Limb (tissue), 2 donors: Measurements from ENCODE around the gene DNAH10.

Experiments
- DNase-seq, 2 donors: peaks; one replicate each; pipeline ENCODE4 v3.0.0-alpha.2; 2016; ENCODE audit errors: extremely low spot score in 2 of 2

DNAH10 gene

DNA sequence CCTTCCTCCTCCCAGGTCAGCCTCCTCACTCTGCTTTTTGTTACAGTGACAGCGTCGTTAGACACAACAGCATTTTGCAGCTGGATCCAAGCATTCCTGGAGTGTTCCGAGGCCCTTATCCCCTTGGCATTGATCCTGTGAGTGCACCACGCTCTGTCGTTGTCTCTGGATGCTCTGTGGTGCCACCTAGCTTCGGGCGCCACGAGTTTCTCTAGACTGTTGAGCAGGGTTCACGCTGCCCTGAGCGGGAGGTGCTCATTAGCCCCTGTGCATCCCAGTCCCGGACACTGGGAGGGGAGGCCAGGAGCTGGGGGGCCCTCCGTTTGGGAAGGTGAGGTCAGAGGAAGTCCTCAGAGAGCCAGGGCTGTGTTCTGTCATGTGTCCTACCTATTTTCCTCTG, 17.3 kb upstream of the DNAH10 start:
- DNase-seq: no peak

DNA sequence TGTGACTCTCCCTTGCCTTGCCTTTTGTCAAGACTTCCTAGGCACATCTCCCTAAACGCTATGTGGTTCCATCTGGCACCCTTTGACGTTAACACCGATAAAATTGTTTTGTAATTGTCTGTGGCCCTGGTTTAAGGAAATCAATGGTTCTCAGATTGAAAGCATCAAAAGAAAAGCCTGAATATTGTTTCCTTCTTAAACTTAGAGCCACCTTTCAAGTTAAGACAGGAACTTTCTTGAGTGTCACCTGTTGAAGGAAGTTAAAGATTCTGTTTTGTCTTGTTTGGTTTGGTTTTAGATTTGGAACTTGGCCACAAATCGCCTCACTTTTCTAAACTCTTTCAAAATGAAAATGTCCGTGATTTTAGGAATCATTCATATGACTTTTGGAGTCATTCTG, 14.8 kb upstream of the DNAH10 start:
- DNase-seq: no peak

DNA sequence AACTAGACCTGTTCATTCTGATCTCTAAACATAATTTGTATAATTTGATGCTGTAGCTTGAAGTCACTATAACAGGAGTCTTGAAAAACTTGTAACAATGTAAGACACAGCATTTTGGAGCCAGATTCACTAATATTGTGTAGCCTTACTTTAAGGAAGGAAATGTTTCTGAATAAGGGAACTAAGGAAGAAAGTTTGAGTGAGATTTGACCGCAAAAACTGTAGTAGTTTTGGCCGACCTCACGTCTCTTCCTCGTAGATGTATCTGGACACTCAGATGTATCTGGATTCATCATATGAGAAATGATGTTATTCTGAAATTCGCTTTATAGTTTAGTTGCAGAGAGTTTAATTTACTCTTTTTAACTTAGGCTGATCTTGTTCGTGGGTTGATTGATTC, 13.9 kb upstream of the DNAH10 start:
- no peak for DNase-seq

DNA sequence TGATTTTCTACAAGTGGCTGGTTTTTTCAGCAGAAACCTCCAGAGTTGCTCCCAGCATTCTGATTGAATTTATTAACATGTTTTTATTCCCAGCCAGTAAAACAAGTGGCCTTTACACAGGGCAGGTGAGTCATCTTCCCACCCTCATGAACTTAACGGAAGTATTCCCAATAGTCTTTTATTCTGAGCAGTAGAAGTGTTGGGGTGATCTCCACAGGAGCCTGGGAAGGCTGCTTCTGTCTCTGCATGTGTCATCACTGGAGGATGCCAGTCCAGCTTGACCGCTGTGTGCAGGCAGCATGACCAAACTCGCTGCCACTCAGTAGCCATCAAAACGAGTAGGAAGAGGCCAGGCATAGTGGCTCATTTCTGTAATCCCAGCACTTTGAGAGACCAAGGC, 13.4 kb upstream of the DNAH10 start:
- DNase-seq: no peak

DNA sequence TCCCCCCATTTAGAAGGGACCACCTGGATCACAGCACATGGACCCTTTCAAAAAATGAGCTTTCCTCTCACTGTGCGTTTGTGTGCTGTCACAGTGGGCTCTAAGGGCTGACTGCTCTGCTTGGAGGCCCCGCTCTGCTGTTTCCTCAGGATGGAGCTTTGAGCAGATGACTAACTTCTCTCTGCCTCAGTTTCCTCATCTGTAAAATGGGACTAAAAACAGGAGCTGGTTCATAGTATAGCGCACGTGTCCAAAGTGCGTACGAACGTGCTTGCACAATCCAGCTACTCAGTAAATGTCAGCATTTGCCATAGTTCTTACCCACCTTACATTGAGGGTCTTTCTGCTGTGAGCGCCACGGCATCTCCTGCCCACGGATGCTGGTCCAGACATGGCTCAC, 12.7 kb upstream of the DNAH10 start:
- DNase-seq: no peak

DNA sequence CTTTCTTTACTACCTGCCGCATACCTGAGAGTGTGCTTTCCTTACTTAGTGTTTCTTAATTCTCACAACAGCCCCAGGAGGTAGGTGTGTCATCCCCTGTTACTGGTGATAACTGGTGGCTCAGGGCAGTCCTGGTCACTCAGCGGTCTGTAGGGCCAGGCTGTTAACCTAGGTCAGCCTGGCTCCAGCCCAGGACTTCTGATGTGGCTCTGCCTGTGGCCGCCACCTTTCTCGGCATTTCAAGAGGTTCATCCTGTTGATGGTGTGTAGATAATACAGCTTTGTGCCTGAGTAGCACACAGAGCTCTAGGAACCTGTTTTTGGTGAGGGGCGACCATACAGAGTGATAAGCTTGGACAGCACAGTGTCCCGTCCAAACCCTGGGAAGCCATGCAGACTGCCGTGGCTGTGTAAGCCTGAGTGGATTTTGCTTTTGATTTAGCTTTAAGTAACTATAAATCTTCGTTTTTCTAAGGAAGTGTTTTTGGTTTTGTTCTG, 11.9 kb upstream of the DNAH10 start:
- DNase-seq: no peak

DNA sequence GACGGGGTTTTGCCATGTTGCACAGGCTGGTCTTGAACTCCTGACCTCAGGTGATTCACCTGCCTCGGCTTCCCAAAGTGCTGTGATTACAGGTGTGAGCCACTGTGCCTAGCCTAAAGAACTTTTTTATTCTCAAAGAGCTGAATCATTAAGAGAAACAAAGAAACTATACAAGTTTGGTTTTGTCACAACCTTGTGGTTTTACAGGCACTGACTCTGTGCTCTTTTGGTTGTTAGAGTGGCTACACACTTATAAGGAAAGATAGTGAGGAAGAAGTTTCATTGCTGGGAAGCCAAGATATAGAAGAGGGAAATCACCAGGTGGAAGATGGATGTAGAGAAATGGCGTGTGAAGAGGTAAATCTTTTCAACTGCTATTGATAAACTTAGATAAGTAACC, 10.1 kb upstream of the DNAH10 start:
- no peak for DNase-seq

DNA sequence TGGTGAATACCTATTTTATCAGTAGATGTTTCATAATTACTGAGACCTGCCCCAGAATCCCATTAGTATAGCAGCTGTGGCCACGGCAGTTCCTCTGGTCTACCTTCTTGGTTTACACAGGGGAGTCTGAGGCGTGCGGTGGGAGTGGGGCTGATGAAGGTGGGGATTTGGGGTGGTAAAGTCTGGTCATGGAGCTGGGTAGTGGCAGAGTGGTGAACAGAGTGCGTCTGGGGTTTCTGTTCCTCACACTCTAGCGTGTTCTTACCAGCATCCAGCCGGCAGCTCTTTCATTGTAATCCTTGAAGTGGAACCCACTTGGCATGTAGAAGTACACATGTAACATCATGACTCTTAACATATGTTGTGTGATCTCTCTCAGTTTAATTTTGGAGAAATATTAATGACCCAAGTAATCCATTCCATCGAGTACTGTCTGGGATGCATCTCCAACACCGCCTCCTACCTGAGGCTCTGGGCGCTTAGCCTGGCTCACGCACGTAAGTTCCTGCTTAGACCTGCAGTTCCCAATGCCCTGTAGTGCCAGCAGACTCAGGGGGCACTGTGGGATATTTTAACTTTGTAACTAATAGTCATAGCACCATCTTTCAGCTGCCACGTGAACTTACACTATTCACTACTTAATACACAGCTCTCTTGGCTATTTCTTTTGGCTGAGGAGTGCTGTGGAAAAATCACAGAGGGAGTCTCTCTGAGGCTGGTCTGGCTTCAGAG, 7.9 kb upstream of the DNAH10 start:
- DNase-seq: no peak

DNA sequence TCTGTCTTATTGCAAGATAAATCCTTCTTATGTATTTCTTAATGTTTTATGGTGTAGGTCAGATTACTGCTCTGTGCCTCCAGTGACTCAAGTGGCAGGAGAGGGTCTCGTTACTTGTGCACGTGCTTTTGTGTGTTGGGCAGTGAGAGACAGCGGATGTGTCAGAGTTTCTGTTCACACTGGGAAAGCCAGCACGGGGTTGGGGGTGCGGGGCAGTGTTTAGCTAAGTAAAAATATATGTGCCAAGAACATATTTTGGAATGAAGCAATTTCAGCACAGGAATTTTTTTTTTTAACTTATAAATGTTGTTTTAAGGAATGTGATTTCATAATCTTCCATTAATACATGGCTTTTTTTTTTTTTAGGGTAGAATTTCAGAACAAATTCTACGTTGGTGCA, 4.5 kb upstream of the DNAH10 start:
- no peak for DNase-seq

DNA sequence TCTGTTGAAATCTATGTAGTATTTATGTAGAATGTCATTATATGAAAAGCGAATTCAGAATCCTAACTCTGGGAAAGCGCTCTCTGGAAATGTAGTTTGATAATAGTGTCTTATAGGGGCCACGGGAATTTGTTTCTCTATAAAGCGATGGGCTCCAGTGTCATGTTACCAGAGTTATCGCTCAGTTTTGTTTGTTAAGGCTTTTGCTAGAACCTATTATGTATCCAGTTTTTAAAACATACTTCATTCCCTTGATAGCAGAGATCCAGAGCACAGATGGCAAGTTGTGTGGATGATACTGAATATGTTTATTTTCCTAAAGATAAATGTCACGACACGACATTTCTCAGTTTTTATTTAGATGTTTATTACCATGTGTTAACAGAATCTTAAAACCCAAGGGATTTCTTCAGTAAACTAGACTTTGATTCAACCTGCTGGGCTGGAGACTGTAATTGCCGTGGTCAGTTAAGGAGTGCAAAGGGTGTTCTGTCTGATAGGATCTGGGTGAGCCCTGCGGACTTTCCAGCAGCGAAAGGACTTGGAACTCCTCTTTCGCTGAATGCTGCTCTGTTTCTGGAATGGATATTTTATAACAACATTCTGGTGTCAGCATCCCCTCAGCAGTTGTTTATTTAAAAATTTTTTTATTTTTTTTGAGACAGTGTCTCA, 1.7 kb upstream of the DNAH10 start:
- no peak for DNase-seq

DNA sequence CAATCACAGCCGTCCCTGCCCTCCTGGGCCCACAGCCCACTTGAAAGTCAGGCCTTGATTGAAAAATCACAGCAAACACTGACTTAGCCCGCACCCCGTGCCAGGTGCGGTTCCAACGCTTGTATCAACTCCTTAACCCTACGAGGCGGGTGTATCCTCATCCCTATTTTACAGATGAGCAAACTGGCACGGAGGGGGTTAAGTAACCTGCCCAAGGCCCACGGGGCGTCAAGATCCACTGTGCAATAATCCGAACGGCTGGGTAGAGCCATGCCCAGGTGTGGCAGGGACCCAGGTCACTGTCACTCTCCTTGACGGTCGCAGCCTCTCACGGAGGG, 583 bp downstream of the DNAH10 start:
- no peak for DNase-seq

DNA sequence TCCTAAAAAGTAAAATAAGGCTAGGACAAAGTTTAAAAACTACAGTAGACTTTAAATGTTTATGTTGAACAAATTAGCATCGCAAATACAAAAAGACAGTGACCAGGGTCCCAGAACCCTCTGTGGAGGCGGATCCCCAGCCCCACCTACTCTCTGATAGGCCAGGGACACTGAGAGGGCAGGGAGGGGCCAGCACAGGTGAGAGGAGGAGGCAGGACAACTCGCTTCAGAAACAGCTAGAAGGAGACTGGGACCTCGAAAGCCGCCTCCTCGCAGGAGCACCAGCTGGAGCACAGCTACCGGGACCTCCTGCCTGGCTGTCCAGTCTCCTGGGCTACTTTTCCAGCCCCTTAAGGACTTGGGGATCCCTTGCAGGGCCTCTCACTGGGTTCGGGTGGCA, 992 bp downstream of the DNAH10 start:
- DNase-seq: no peak

DNA sequence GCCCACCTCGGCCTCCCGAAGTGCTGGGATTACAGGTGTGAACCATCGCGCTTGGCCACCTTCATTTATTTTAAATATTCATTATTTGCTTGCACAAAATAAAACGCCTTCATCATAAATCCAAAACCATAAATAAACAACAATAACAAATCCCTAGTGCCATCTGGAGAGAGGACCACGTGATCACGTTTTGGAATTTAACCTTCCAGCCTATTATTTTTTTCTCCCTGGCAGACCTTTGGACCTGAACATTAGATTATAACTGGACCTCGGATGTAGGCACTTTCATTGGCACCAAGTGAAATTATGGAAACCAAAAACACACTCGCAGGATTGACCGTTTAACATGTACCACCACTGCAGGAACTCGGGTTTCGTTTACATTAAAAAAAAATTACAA, 2.0 kb downstream of the DNAH10 start:
- DNase-seq: no peak

DNA sequence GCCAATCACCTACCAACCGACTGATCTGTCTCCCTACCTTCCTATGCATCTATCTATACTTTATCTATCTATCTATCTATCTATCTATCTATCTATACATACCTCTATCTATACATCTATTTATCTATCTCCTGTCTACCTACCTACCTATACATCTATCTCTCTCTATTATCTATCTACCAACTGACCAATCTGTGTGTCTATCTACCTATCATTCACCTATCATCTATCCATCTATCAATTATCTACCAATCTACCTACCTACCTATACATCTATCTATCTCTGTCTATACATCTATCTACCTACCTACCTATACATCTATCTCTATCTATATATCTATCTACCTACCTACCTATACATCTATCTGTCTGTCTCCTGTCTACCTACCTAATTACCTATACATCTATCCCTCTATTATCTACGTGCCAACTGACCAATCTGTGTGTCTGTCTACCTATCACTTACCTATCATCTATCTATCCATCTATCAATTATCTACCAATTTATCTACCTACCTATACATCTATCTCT, 3.5 kb downstream of the DNAH10 start:
- DNase-seq: no peak

DNA sequence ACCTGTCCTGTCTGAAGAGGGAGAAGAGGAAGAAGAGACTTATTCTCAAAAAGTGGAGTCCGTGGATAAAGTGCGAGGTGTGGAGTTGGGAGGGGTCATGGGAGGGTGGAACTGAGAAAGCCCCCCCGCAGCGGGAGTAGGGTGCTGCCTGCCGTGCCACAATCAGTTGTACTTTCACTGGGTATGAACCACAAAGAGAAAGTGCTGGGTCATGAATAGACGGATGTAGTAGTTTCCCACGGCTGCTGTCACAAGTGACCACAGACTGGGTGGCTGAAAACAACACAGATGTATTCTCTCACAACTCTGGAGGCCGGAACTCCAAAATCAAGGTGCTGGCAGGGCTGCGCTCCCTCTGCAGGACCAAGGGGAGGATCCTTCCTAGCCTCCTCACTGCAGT, 5.5 kb downstream of the DNAH10 start:
- no peak for DNase-seq

DNA sequence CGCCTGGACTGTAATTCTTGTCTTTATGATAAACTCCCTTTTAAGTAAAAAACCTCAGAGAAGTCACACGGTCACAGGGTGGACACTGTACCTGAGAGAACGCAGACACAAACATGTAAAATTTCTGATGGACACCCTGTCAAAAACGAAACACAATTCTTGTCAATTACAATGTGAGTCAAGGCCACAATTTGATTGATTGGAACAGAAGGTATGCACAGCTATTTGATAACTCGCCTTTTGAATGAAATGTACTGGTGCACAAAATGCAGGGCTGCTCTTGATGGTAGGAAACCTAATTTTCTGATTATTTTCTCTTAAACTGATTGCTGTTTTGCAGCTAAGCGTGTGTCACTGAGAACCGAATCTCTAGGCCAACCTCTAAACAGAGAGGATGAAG, 9.2 kb downstream of the DNAH10 start:
- no peak for DNase-seq

DNA sequence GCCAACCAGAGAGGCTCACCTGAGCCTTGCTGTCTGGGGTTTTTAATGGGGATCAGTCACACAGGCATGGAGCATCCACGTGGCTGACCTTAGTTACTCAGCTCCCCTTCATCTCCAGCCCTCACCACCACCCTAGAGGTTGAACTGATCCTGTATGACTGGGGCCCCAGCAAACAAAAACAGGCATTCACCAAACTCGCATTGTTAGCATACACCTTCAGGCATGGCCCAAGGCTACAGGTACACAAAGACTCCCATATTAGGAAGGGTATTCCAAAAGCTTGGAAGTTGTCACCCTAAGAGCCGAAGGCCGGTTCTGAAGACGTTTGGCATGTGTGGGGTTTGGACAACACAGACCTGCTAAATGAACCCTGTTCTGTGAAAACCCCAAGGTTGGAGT, 10.0 kb downstream of the DNAH10 start:
- no peak for DNase-seq

DNA sequence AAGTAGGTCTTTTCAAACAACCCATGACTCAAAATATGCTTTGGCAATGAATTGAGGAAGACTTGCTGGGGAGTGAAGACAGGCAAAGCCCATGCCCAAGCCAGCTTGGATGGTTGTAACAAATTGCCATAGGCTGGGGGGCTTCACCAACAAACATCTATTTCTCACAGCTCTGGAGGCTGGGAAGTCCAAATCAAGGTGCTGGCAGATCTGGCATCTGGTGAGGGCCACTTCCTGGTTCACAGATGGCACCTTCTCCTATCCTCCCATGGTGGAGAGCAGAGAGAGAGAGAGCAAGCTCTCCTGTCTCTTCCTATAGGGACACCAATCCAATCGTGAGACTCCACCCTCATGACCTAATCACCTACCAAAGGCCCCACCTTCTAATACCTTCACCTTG, 11.3 kb downstream of the DNAH10 start:
- DNase-seq: no peak

DNA sequence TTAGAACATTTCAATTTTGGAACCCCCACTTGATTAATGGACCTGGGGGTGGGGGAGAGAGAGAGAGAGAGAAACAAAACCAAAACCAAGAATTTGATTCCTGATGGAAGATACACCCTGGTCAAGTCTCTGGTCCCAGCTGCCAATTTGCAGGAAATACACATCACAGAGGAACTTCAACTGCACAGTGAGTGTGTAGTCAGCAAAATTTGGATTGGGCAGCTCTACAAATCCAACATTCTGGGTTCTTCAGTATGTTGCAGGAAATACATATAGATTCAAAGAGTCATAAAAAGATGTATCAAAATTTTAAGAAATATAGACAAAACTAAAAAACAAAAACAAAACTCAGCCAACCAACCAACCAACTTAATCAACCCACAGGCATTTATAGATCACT, 17.4 kb downstream of the DNAH10 start:
- no peak for DNase-seq

DNA sequence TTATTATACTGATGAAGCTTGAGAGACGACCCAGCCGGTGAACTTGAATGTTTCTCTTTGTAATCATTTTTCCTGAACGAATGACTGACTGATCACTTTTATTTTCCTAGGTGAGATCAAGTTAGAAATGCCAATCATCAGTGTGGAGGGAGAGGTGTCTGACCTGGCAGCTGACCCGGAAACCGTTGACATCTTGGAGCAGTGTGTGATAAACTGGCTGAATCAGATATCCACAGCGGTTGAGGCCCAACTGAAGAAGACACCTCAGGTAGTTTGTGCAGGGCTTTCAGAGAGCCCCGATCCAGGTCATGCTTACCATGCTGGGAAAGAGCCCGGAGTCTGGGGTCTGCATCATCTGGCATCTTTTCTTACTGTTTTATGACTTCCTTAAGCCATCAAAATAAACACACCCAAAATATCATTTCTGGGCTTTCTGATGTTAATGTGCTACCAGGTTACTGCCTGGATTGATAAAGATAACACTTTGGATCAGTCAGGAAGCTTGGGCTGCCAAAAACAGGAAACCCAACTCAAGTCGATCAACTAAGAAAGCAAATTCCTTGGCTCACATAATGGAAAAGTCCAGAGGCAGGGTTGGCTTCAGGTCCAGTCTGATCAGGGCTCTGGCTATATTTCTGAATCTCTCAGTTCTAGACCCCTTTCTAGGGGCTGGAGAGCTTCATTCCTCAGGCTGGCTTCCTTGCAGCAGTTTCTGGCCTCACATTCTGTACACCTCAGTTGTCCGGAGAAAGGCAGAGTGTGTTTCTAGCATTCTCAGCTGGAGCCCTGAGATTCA, 21.1 kb downstream of the DNAH10 start:
- no peak for DNase-seq

DNA sequence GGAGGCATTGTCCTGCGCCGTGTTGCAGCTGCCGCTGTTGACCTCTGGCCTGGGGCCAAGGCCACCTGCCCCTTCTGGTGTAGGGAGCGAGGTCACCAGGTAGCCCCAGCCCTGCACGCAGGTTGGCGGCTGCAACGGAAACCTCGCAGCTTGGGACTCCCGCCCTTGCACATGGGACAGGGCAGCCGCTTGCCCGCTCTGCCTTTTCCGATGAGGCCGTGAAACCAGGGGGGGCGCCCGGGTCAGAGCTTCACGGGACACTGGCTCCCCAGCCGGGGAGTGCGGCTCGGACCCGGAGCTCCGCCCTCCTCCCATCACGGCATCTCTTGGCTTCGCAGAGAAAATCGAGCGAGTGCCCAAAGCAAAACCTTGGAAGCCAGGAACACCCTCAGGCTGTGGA, 25.4 kb downstream of the DNAH10 start:
- no peak for DNase-seq

DNA sequence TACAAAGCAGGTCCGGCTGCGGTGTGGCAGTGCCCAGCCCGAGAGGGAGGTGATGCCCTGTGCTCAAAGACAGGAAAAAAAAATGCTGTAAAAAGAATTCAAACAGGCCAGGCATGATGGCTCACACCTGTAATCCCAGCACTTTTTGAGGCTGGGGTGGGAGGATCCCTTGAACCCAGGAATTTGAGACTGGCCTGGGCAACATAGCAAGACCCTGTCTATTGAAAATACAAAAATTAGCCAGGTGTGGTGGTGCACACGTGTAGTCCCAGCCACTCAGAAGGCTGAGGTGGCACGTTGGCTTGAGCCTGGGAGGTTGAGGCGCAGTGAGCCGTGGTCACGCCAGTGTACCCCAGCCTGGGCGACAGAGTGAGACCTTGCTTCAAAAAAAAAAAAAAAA, 26.4 kb downstream of the DNAH10 start:
- no peak for DNase-seq
